AG09309 (cell line): ENCODE data around the gene CPLX1.
A peak's percentile ranks its signal among the peaks of the same experiment; 100 is the strongest.

ENCODE experiments used
- DNase-seq: peaks from one replicate; pipeline ENCODE4 v3.0.0-alpha.2; 2010; ENCODE audit warnings: low read depth
- H3K4me3 ChIP-seq: 2 replicates; pipeline ENCODE4 v1.5.1; 2011; ENCODE audit warnings: mild to moderate bottlenecking, low read depth, low read length, moderate library complexity; ENCODE audit not compliant: control insufficient read depth
- CTCF ChIP-seq: IDR thresholded peaks from 2 replicates; pipeline ENCODE4 v1.5.1; 2011; ENCODE audit warnings: mild to moderate bottlenecking, low read depth, low read length, inconsistent platforms; ENCODE audit not compliant: insufficient read depth, control insufficient read depth; ENCODE audit errors: missing control alignments

The CPLX1 gene

GRCh38 chr4:764405-765169 lies 61.3 kb downstream of the CPLX1 start:
- no peak for DNase-seq
- no peak overlapping the region for H3K4me3 ChIP-seq
- TF ChIP-seq CTCF: no peak

- DNase-seq: no peak
- H3K4me3 ChIP-seq: no peak overlapping the region
- TF ChIP-seq CTCF: no peak
Measured at GRCh38 chr4:763922-764321, 62.0 kb downstream of the CPLX1 start.

GRCh38 chr4:763191-763810 lies 62.6 kb downstream of the CPLX1 start:
- no peak for DNase-seq
- TF ChIP-seq CTCF: no peak
- no peak overlapping the region for H3K4me3 ChIP-seq

- no peak for DNase-seq
- peak; percentile 37 for TF ChIP-seq CTCF
Measured at GRCh38 chr4:762211-763190, 63.4 kb downstream of the CPLX1 start.

GRCh38 chr4:761739-762138 lies 64.2 kb downstream of the CPLX1 start:
- no peak for DNase-seq
- no peak for TF ChIP-seq CTCF
- no peak overlapping the region for H3K4me3 ChIP-seq

More at GRCh38 chr4:762211-763190, 63.4 kb downstream of the CPLX1 start:
- H3K4me3 ChIP-seq: no peak overlapping the region

GRCh38 chr4:761086-761485 lies 64.8 kb downstream of the CPLX1 start:
- DNase-seq: no peak
- no peak for TF ChIP-seq CTCF
- H3K4me3 ChIP-seq: no peak overlapping the region
